HEK293 (cell line): Measurements from ENCODE around the gene DPH2.

Experiments used
- CTCF ChIA-PET: fragments of 350-600 bp; formaldehyde crosslinking; extraction: SDS; loops from one replicate; lab custom pipeline; 2021; ENCODE audit warnings: antibody characterized with exemption; lab: Yijun Ruan, JAX
- POLR2A ChIA-PET: fragments of 300-600 bp; formaldehyde crosslinking; extraction: SDS; loops from one replicate; lab custom pipeline; 2020; ENCODE audit warnings: antibody characterized with exemption, inconsistent platforms; lab: Yijun Ruan, JAX
- H3K27ac ChIP-seq: fragments of 200-500 bp; sonication (Bioruptor generic); 2 replicates; pipeline ENCODE4 v1.5.1; 2014; ENCODE audit warnings: low read depth, low read length, control low read depth, inconsistent platforms; ENCODE audit errors: extremely low read depth
- H3K36me3 ChIP-seq, 2 experiments: fragments of 200-500 bp in 1 of 2; sonication (Bioruptor generic) in 1 of 2; 1 replicate in 1 of 2; 2 replicates in 1 of 2; pipeline ENCODE4 v1.5.1; 2014 to 2017; ENCODE audit warnings: inconsistent platforms in 2 of 2, low read length in 2 of 2; ENCODE audit not compliant: control insufficient read depth in 2 of 2, insufficient read depth in 1 of 2
- H3K4me1 ChIP-seq: fragments of 200-500 bp; sonication (Bioruptor generic); 2 replicates; pipeline ENCODE4 v1.5.1; 2014; ENCODE audit warnings: mild to moderate bottlenecking, low read length, inconsistent platforms; ENCODE audit not compliant: control insufficient read depth, insufficient read depth
- H3K4me3 ChIP-seq: 2 replicates; pipeline ENCODE4 v1.5.1; 2011; ENCODE audit warnings: low read depth, mild to moderate bottlenecking, control low read depth, low read length, moderate library complexity
- H3K9me3 ChIP-seq: fragments of 200-500 bp; sonication (Bioruptor generic); 2 replicates; pipeline ENCODE4 v1.5.1; 2014; ENCODE audit warnings: low read depth, low read length, inconsistent platforms; ENCODE audit not compliant: control insufficient read depth, insufficient read depth
- AEBP2 ChIP-seq: fragments of 450-650 bp; formaldehyde crosslinking; IDR thresholded peaks from 2 replicates; pipeline ENCODE4 v1.5.1; 2016; ENCODE audit warnings: missing biosample characterization, missing genetic modification characterization, borderline replicate concordance
- ELK4 ChIP-seq: IDR thresholded peaks from 2 replicates; pipeline ENCODE4 v1.6.1; 2011; ENCODE audit warnings: mild to moderate bottlenecking, low read depth, low read length, borderline replicate concordance
- TRIM28 ChIP-seq: IDR thresholded peaks from 2 replicates; pipeline ENCODE4 v1.6.1; 2011; ENCODE audit warnings: low read length, control low read depth, borderline replicate concordance
- ZFP69B ChIP-seq: fragments of 450-650 bp; formaldehyde crosslinking; IDR thresholded peaks from 2 replicates; pipeline ENCODE4 v1.5.1; 2016; ENCODE audit warnings: missing biosample characterization, missing genetic modification characterization
- ZNF112 ChIP-seq: fragments of 450-650 bp; formaldehyde crosslinking; IDR thresholded peaks from 2 replicates; pipeline ENCODE4 v1.5.0; 2017; ENCODE audit warnings: missing biosample characterization, missing genetic modification characterization
- ZNF140 ChIP-seq: fragments of 450-650 bp; formaldehyde crosslinking; IDR thresholded peaks from 2 replicates; pipeline ENCODE4 v1.5.1; 2016; ENCODE audit warnings: missing biosample characterization, missing genetic modification characterization
- ZNF302 ChIP-seq: fragments of 450-650 bp; formaldehyde crosslinking; IDR thresholded peaks from 2 replicates; pipeline ENCODE4 v1.5.1; 2016; ENCODE audit warnings: missing biosample characterization, missing genetic modification characterization, low read depth
- ZNF394 ChIP-seq: fragments of 450-650 bp; formaldehyde crosslinking; IDR thresholded peaks from 2 replicates; pipeline ENCODE4 v1.5.1; 2016; ENCODE audit warnings: missing biosample characterization, missing genetic modification characterization, mild to moderate bottlenecking, moderate library complexity, borderline replicate concordance
- ZNF555 ChIP-seq: fragments of 450-650 bp; formaldehyde crosslinking; conservative IDR thresholded peaks from 2 replicates; pipeline ENCODE4 v1.5.1; 2017; ENCODE audit warnings: missing biosample characterization, mild to moderate bottlenecking, missing genetic modification characterization, inconsistent platforms
- ZNF580 ChIP-seq: fragments of 450-650 bp; formaldehyde crosslinking; IDR thresholded peaks from 2 replicates; pipeline ENCODE4 v1.5.1; 2016; ENCODE audit warnings: missing biosample characterization, missing genetic modification characterization
- ZNF621 ChIP-seq: fragments of 450-650 bp; formaldehyde crosslinking; IDR thresholded peaks from 2 replicates; pipeline ENCODE4 v1.5.1; 2017; ENCODE audit warnings: missing biosample characterization, missing genetic modification characterization
- ZNF704 ChIP-seq: fragments of 450-650 bp; formaldehyde crosslinking; IDR thresholded peaks from 2 replicates; pipeline ENCODE4 v1.5.1; 2016; ENCODE audit warnings: missing biosample characterization, missing genetic modification characterization
- TF ChIP-seq, protein P1 (sequence below): fragments of 450-650 bp; formaldehyde crosslinking; IDR thresholded peaks from 2 replicates; pipeline ENCODE4 v1.5.1; 2017; ENCODE audit warnings: missing biosample characterization, missing genetic modification characterization
- TF ChIP-seq, protein P2 (sequence below): fragments of 450-650 bp; formaldehyde crosslinking; IDR thresholded peaks from 2 replicates; pipeline ENCODE4 v1.5.1; 2016; ENCODE audit warnings: missing biosample characterization, missing genetic modification characterization
- TF ChIP-seq, protein P3 (sequence below): fragments of 450-650 bp; formaldehyde crosslinking; IDR thresholded peaks from 2 replicates; pipeline ENCODE4 v1.5.1; 2017; ENCODE audit warnings: missing biosample characterization, missing genetic modification characterization
- TF ChIP-seq, protein P4 (sequence below): fragments of 450-650 bp; formaldehyde crosslinking; IDR thresholded peaks from 2 replicates; pipeline ENCODE4 v1.5.1; 2016; ENCODE audit warnings: missing biosample characterization, missing genetic modification characterization, borderline replicate concordance

DPH2 gene

DNA sequence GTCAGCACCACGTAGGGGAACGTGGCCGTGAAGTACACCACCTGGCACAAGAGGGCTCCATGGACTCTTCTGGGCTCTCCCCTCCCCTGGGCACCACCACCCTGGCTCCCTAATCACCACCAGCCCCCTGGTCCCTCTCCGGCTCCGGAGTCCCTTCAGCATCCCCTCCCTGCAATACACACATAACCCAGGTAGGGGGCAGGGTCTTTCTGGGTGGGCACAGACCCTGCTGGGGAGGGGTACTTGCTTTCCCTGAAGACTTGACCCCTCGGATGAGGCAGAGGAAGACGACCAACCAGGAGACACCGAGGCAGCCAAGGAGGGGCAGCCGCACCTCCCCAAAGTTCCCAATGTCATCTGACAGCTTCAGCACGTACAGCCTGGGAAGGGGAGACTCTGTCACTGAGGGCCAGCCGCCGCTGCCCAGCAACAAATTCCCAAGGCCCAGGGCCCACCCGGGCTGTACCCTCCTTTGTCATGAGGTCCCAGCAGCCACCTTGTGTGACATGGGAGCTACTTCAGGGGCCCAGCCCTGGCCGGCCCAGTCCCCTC is 32.9 kb downstream of the DPH2 start:
- no peaks in the 10 kb centered on the region for H3K9me3 ChIP-seq
- no peak for TF ChIP-seq ZNF555
- no peaks in the 10 kb centered on the region for H3K36me3 ChIP-seq
- ChIA-PET POLR2A (no interaction called here), CTCF (interaction anchor here (1.0 to 5.6 kb wide), 7 partner anchors 10 to 214 kb away, joined by 3 to 160 read pairs (median 8); no protein-coding TSS in a partner anchor)
- no peaks in the 10 kb centered on the region for H3K4me1 ChIP-seq
- H3K4me3 ChIP-seq, result no peak overlapping the region
- no peak overlapping the region for H3K27ac ChIP-seq

DNA sequence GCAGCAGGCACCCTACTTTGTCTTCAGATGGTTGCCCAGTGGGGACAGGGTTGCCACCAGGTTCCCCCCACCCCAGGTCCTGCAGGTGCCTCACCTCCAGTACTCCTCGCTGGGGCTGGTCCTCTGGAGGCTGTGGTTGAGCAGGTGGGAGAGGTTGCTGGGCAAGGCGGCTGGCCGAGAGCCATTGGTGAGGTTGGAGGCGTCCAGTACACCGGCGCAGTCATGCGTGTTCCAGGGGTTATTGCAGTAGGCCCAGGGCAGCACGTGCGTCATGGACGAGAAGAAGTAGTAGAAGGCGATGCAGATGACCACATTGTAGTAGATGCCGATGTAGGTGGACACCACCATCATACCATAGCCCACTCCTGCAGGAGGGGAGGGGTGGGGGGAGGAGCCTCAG is 38.4 kb downstream of the DPH2 start:
- H3K4me1 ChIP-seq, result no peaks in the 10 kb centered on the region
- no peaks in the 10 kb centered on the region for H3K36me3 ChIP-seq
- no peak overlapping the region for H3K4me3 ChIP-seq
- no peak for TF ChIP-seq TRIM28
- TF ChIP-seq, protein P1, sequence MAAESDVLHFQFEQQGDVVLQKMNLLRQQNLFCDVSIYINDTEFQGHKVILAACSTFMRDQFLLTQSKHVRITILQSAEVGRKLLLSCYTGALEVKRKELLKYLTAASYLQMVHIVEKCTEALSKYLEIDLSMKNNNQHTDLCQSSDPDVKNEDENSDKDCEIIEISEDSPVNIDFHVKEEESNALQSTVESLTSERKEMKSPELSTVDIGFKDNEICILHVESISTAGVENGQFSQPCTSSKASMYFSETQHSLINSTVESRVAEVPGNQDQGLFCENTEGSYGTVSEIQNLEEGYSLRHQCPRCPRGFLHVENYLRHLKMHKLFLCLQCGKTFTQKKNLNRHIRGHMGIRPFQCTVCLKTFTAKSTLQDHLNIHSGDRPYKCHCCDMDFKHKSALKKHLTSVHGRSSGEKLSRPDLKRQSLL (tag by site-specific recombination), result no peak
- TF ChIP-seq ZNF112, result no peak
- TF ChIP-seq ZNF621 (tag by site-specific recombination), result no peak
- TF ChIP-seq AEBP2 (tag by site-specific recombination), result no peak
- no peak for TF ChIP-seq ZNF394 (tag by site-specific recombination)
- ChIA-PET CTCF (interaction anchor here (0.7 to 1.0 kb wide), 3 partner anchors 28 to 328 kb away, joined by 3 to 6 read pairs (median 4); no protein-coding TSS in a partner anchor), POLR2A (no interaction called here)
- H3K27ac ChIP-seq, result no peak overlapping the region
- no peaks in the 10 kb centered on the region for H3K9me3 ChIP-seq

DNA sequence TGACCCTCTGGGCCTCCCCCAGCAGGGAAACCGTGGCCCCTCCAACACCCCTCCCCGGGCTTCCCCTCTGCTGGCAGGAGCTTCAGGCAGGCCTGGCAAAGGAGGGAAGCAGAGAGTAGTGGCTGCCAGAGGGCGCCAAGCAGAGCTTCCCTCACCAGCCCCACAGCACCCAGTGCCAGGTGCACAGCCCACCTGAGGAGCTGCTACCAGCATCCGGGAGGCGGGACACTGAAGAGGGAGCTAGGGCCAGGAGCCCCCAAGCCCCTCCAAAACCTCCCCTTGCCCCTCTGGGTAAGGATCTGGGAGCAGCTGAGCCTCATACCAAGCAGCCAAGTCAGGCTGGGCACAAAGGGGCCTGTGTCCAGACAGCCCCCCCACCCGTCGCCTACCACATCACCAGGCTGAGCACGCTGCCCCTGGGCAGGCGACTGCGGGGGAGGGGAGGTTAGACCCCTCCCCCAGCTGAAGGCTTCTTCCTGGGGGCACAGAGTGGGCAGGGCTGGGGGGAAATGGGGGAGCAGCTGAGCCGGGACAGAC is 41.2 kb downstream of the DPH2 start:
- H3K4me1 ChIP-seq, result no peaks in the 10 kb centered on the region
- no peaks in the 10 kb centered on the region for H3K9me3 ChIP-seq
- POLR2A ChIA-PET, result interaction anchor here (0.7 kb wide), 1 partner anchor 26 kb away, joined by 3 read pairs; no protein-coding TSS in a partner anchor
- H3K36me3 ChIP-seq, result no peaks in the 10 kb centered on the region
- no peak overlapping the region for H3K4me3 ChIP-seq
- CTCF ChIA-PET, result interaction anchor here (0.5 to 2.4 kb wide), 4 partner anchors 25 to 358 kb away, joined by 3 to 17 read pairs (median 4); no protein-coding TSS in a partner anchor
- H3K27ac ChIP-seq, result no peak overlapping the region
- TF ChIP-seq ELK4, result no peak
- TF ChIP-seq, protein P2, sequence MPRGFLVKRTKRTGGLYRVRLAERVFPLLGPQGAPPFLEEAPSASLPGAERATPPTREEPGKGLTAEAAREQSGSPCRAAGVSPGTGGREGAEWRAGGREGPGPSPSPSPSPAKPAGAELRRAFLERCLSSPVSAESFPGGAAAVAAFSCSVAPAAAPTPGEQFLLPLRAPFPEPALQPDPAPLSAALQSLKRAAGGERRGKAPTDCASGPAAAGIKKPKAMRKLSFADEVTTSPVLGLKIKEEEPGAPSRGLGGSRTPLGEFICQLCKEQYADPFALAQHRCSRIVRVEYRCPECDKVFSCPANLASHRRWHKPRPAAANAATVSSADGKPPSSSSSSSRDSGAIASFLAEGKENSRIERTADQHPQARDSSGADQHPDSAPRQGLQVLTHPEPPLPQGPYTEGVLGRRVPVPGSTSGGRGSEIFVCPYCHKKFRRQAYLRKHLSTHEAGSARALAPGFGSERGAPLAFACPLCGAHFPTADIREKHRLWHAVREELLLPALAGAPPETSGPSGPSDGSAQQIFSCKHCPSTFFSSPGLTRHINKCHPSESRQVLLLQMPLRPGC, result no peak
- no peak for TF ChIP-seq ZNF555
- TF ChIP-seq ZFP69B, result no peak
- no peak for TF ChIP-seq ZNF302
- TF ChIP-seq, protein P3, sequence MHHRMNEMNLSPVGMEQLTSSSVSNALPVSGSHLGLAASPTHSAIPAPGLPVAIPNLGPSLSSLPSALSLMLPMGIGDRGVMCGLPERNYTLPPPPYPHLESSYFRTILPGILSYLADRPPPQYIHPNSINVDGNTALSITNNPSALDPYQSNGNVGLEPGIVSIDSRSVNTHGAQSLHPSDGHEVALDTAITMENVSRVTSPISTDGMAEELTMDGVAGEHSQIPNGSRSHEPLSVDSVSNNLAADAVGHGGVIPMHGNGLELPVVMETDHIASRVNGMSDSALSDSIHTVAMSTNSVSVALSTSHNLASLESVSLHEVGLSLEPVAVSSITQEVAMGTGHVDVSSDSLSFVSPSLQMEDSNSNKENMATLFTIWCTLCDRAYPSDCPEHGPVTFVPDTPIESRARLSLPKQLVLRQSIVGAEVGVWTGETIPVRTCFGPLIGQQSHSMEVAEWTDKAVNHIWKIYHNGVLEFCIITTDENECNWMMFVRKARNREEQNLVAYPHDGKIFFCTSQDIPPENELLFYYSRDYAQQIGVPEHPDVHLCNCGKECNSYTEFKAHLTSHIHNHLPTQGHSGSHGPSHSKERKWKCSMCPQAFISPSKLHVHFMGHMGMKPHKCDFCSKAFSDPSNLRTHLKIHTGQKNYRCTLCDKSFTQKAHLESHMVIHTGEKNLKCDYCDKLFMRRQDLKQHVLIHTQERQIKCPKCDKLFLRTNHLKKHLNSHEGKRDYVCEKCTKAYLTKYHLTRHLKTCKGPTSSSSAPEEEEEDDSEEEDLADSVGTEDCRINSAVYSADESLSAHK (tag by site-specific recombination), result no peak
- no peak for TF ChIP-seq ZNF704 (tag by site-specific recombination)
- no peak for TF ChIP-seq ZNF580 (tag by site-specific recombination)
- no peak for TF ChIP-seq ZNF140 (tag by site-specific recombination)
- TF ChIP-seq, protein P4, sequence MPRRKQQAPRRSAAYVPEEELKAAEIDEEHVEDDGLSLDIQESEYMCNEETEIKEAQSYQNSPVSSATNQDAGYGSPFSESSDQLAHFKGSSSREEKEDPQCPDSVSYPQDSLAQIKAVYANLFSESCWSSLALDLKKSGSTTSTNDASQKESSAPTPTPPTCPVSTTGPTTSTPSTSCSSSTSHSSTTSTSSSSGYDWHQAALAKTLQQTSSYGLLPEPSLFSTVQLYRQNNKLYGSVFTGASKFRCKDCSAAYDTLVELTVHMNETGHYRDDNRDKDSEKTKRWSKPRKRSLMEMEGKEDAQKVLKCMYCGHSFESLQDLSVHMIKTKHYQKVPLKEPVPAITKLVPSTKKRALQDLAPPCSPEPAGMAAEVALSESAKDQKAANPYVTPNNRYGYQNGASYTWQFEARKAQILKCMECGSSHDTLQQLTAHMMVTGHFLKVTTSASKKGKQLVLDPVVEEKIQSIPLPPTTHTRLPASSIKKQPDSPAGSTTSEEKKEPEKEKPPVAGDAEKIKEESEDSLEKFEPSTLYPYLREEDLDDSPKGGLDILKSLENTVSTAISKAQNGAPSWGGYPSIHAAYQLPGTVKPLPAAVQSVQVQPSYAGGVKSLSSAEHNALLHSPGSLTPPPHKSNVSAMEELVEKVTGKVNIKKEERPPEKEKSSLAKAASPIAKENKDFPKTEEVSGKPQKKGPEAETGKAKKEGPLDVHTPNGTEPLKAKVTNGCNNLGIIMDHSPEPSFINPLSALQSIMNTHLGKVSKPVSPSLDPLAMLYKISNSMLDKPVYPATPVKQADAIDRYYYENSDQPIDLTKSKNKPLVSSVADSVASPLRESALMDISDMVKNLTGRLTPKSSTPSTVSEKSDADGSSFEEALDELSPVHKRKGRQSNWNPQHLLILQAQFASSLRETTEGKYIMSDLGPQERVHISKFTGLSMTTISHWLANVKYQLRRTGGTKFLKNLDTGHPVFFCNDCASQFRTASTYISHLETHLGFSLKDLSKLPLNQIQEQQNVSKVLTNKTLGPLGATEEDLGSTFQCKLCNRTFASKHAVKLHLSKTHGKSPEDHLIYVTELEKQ (tag by site-specific recombination), result no peak
